ENCODE results near the gene NCAN. TPM values are rescaled to one million over a fixed set of nuclear protein-coding genes. Genes with fewer than 3 reads are reported as not detected.

Gene NCAN
- total and polyA plus RNA-seq, 2 of the 8 experiments (the other 6 are each of a cell fraction or from before 2014, with no cell fraction given): 2.7 TPM

DNA sequence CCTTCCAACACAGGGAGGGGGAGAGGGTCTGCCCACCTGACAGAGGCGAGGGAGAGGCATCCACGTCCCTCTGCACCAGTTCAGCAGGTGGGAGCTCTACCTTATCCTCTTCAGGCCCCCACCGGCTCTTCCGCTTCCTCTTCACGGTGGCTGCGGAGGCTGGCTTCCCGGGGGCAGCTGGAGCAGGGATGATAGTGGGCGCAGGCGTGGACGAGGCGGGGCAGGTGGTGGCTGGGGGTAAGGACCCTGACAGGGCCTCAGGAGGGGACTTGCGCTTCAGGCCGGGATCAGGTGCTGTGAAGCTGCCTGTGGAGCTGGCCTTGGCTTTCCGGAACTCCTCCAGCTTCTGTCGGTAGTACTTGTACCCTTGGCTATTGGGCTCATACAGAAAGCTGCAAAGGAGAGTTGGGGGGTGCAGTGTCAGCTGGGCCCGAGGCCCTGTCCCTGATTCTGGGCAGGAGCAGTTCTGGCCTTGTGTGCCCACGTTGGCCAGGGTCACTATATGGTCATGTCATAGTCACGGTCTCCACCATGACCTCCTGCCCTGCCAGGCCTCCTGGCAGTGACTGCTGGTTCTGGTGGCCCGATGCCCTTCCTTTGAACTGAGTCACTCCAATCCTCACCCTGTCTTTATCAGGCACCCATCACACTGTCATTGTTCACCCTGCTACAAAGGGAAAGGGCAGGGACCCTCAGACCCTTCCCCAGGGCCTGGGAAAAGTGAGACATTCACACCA, 85.4 kb downstream of the NCAN start:
- no peak overlapping the region for H2AK5ac ChIP-seq (ENCODE audit: low read depth, low read length)
- no peak overlapping the region for H4K8ac ChIP-seq (ENCODE audit: extremely low read depth, insufficient read depth, low read length)
- H3K18ac ChIP-seq (ENCODE audit: extremely low read depth, low read length): no peak overlapping the region
- no peak overlapping the region for H2BK15ac ChIP-seq (ENCODE audit: low read length)
- no peak overlapping the region for H2BK12ac ChIP-seq (ENCODE audit: low read depth, low read length)
- H3K9ac ChIP-seq (replicated peaks in 1 of 4; ENCODE audit: extremely low read depth in 1 of 4, low read depth in 3 of 4, low read length in 3 of 4): no peak overlapping the region
- no peak overlapping the region for H3K23ac ChIP-seq (ENCODE audit: insufficient read length)
- H2AFZ ChIP-seq (ENCODE audit: low read length): no peak overlapping the region
- no peak overlapping the region for H3K4me2 ChIP-seq (ENCODE audit: insufficient read depth in 1 of 2, low read depth in 2 of 2, low read length in 2 of 2)
- H3K23me2 ChIP-seq (ENCODE audit: low read depth, low read length): no peaks in the 10 kb centered on the region
- no peak overlapping the region for H3K27ac ChIP-seq (ENCODE audit: low read depth, low read length)
- no peaks in the 10 kb centered on the region for H3K79me2 ChIP-seq (ENCODE audit: control insufficient read depth in 1 of 2, insufficient read depth in 2 of 2, low read length in 2 of 2)
- CTCF ChIA-PET (ENCODE audit: partially characterized antibody): interaction anchor here (1.0 to 1.3 kb wide), 3 partner anchors 8 to 193 kb away, joined by 3 read pairs; no protein-coding TSS in a partner anchor
- no peak overlapping the region for H4K91ac ChIP-seq (replicated peaks; ENCODE audit: insufficient read length, low read length)
- no peak overlapping the region for H2BK20ac ChIP-seq (ENCODE audit: low read length)
- no peak overlapping the region for H3K56ac ChIP-seq (replicated peaks; ENCODE audit: insufficient read length, low read depth, low read length)
- FAIRE-seq (no peak), DNase-seq (ENCODE audit: low read depth in 1 of 2, low spot score in 2 of 2) (no peak)
- POLR2A ChIA-PET (ENCODE audit: partially characterized antibody): interaction anchor here (0.9 to 4.0 kb wide), 6 partner anchors 9 to 65 kb away, joined by 3 to 14 read pairs (median 8); partner anchors contain the start of gene SUGP1
- TF ChIP-seq TBP (IDR thresholded peaks at IDR 0.05; ENCODE audit: low read depth, low read length) (no peak), RNF2 (IDR thresholded peaks at IDR 0.05; ENCODE audit: borderline replicate concordance, low read depth, low read length, missing control alignments, poor library complexity, severe bottlenecking) (no peak), EGR1 (IDR thresholded peaks at IDR 0.05; ENCODE audit: borderline replicate concordance, low read depth, low read length) (no peak)
- TF ChIP-seq, protein P1, sequence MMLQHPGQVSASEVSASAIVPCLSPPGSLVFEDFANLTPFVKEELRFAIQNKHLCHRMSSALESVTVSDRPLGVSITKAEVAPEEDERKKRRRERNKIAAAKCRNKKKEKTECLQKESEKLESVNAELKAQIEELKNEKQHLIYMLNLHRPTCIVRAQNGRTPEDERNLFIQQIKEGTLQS (IDR thresholded peaks at IDR 0.05; ENCODE audit: insufficient read depth, low read depth, low read length): no peak
- H3K36me3 ChIP-seq (ENCODE audit: control insufficient read depth in 2 of 4, insufficient read depth in 4 of 4, low read length in 3 of 4): peaks cover 4 to 34% (median 24%) of the 10 kb centered on the region in 4 experiments
- H3K9me3 ChIP-seq (ENCODE audit: insufficient read depth in 2 of 2, low read depth in 1 of 2, low read length in 1 of 2): no peaks in the 10 kb centered on the region
- no peak overlapping the region; the same call in 1 of the 2 replicates for H2BK5ac ChIP-seq (ENCODE audit: low read depth, low read length)
- no peaks in the 10 kb centered on the region for H3K27me3 ChIP-seq (replicated peaks in 1 of 4; ENCODE audit: control insufficient read depth in 3 of 4, extremely low read depth in 1 of 4, insufficient read depth in 3 of 4, low read length in 3 of 4)
- H3K14ac ChIP-seq (ENCODE audit: insufficient read length): no peak overlapping the region
- no peaks in the 10 kb centered on the region for H3K79me1 ChIP-seq (ENCODE audit: low read depth, low read length)
- H4K5ac ChIP-seq (ENCODE audit: insufficient read length, low read depth, low read length): no peak overlapping the region
- H3K4ac ChIP-seq (replicated peaks; ENCODE audit: insufficient read length, low read depth, low read length): no peak overlapping the region
- no peaks in the 10 kb centered on the region for H3K4me1 ChIP-seq (replicated peaks in 1 of 4; ENCODE audit: control insufficient read depth in 3 of 4, insufficient read depth in 4 of 4, low read length in 3 of 4)
- H3K4me3 ChIP-seq (ENCODE audit: extremely low read depth in 1 of 4, insufficient read depth in 2 of 4, low read depth in 3 of 4, low read length in 4 of 4): no peak overlapping the region
- WGBS, 2 experiments (ENCODE audit: extremely low coverage in 1 of 2, insufficient coverage in 1 of 2, insufficient read length in 1 of 2, insufficient replicate concordance in 2 of 2, low coverage in 1 of 2, low lambda C conversion rate in 2 of 2, missing lambda C conversion rate in 1 of 2): 95% methylated on average over 17 of the region's 19 CpGs; no CpG with 5 or more reads in 1 of the 2 experiments
- peaks cover 0 to 9% of the 10 kb centered on the region in 2 experiments for H4K20me1 ChIP-seq (replicated peaks in 1 of 2; ENCODE audit: control insufficient read depth in 1 of 2, insufficient read depth in 2 of 2, low read length in 2 of 2)
- no peak overlapping the region for H2BK120ac ChIP-seq (replicated peaks; ENCODE audit: low read depth, low read length)
